Fibroblast of skin of scalp (primary cell): ENCODE measurements around the gene SLC9A9.
A peak's percentile ranks its signal among the peaks of the same experiment; 100 is the strongest.

Source experiments
- DNase-seq: peaks from one replicate; pipeline ENCODE4 v3.0.0-alpha.2; 2013

Gene SLC9A9

DNA sequence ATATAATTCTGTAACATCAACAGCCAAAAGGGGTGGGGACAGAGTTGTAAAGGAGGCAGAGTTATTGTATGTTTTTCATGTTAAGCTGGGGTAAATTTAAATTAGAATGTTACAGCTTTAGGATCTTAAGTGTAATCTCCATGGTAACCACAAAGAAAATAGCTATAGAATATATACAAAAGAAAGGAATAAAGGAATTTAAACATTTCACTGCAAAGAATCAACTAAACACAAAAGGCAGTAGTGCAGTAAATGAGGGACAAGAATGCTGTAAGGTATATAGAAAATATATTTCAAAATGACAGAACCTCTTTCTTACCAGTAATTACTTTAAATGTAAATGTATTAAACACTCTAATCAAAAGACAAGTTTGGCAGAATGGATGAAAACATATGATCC lies 361.7 kb downstream of the SLC9A9 start:
- no peak for DNase-seq

DNA sequence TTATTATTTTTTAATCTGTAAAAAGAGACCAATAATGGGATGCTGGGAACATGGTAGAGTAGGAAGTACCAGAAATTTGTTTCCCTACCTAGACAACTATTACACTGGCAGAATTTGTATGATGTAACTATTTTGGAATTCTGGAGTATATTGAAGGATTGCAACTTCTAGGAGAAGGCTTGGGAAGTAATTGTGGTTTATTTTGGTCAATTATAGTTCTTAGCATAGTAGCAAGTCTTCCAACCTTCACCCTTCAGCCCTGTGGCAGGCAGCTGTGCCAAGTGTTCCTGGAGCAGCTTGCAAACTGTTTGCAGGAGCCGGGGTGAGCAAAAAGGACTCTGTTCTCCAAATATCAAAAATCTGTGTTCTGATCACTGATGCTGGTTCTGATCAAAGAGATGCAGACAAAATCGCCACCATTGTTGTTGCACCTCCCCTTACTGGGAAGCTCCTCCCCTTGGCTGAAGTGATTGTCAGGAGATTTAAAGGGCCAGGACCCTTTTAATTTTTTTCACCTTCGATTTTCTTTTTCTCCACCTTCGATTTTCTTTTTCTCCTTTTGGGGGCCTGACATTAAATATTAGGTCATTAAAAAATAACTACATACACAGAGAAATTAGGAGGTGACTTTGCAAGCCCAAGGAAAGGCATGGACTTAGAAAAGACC lies 363.3 kb downstream of the SLC9A9 start:
- DNase-seq = peak; percentile 29

DNA sequence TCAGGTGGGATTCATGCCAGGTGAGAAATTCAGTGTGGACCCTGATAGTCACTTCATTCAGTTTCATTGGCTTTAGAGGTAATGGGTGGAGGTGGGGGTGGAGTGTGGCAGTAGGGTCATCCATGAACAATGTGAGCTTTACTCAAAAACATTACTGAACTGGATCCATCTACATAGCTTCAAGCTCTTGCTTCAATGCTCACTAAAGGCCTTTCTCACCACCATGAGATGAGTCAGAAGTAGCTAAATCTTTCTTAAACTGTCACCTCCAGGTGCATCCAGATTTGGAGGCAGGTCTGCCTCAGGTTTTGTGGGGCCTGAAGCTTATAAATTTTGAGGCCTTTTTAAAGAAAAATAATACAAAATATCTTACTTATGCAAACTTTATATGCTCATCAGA lies 365.1 kb downstream of the SLC9A9 start:
- DNase-seq = no peak

DNA sequence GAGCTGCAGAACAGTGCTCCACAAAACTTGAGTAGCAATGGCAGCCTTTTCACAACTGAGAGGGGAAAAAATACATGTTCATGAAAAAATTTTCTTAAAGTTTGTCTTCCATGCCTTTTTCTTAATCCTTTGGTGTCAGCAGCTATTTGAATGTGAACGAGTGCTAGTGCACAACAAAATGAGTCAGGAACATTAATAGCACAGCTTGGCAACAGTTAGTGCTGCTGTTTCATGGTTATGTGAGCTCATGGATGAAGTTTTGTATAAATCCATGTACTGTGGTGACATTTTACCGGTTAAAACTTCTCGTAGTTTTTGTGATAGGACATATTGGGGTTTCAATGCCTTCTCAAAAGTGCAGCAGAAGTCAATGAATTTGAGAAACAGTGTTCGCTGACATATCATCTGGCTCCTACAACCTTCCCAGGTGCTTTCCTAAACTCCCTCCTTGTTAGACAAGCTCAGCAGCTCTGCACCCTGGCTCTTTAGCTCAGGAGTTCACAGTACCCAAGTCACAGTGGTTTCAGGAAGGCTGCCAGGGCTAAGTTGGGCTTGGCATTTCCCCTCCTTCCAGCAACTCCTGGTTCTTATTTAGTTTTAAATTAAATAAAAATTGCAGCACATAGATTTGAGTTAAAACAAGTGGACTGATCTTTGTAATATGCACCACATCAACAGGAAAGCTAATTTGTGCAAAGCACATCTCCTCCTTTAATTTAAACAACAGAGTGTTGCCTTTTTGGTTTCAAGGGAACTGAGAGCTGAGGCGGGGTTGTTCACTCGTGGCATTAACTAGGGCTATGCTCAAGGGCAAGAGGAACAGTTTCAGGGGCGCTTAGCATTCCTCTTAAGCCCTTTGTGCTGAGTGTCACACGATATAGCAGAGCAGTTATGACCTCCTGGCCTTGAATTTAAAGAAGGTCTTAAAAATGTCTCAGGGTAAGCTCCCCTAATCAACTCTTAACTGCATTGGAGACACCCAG lies 365.9 kb downstream of the SLC9A9 start:
- peak; percentile 20 for DNase-seq

DNA sequence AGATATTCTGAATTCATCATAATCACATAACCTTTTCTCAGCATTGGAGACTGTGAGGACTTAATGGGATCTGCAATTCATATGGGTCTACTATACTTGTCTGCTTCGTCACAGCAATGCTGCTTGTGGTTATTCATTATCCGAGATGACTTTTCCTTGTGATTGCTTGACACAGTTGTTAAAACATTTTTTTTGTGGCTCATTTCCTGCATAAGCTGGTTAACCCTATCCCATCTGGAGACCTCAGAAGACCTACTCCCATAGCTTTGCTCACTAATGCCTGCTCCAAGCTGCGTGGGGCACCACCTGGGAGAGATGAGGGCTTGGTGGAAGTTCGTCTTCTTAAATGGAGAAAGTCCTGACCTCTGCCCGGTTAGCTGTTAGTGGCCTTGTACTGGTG lies 367.9 kb downstream of the SLC9A9 start:
- peak; percentile 67 for DNase-seq

DNA sequence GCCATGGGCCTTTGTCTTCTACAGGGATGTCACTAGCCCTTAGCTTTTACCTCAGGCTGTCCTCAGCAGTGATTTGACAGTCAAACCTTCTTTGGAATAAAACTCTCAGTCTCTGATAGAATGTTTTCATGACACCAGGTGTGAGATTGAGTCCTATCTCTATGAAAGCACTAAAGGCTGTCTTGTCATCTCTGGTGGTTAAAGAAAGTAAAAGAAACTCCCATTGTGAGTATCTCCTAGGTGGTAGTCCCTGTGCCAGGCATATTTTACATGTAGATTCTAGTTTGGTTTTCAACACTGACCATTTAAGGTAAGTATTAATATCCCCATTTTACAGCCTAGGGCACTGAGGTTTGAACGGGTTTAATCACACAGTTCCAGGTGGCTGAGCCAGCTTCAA lies 368.5 kb downstream of the SLC9A9 start:
- DNase-seq = no peak

DNA sequence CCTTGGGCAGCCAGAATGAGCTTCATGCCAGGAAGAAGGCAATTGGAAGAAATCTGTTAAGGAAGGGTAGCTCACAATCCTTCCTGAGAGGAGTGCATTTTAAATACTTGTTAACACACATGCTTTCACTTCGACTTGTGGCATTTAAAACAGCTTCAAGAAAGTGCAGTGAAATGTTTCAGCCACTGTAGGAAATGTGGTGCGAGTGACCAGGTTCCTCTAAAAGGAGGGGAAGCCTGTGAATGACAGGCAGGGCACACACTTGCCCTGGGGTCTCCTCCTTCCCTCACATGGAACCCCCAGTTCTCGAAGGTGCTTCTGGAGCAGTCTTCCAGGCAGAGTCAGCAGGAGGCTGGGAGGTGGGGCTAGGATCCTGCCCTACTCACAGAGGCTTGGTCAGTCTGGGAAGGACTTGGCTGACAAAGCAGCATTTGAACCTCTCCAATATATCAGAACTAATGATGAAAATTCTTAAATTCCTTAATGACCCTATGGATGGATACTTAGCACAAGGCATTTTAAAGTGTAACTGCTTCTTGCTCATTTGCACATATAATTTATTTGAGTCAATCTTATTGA lies 370.1 kb downstream of the SLC9A9 start:
- no peak for DNase-seq

DNA sequence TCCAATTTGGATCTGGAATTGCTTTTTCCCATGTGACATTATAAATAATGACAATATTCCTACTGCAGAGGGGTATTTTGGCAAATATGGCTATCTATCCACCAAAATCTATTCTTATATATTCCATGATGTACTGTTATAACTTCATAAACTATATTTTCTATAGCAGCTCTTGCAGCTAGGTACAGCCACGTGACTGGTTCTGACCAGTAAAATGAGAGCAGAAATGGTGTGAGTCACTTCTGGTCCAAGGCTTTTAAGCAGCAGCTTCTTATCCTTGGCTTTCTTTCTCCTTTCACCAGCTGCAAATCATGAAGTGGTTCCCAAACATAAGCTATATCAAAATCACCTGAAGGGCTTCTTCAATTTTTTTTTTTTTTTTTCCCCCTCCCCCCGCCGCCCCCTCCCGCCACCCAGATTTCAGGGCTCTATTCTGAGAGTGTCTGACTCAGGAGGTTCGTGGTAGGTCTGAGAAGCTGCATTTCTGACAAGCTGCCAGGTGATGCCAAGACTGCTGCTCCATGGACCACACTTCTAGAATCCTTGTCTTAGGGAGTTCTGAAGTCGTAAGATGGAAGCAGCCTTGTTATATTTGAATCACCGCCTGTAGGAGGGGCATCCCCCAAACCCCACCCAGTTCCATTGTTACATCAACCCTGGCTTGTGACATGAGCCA lies 371.2 kb downstream of the SLC9A9 start:
- peak; percentile 7 for DNase-seq

DNA sequence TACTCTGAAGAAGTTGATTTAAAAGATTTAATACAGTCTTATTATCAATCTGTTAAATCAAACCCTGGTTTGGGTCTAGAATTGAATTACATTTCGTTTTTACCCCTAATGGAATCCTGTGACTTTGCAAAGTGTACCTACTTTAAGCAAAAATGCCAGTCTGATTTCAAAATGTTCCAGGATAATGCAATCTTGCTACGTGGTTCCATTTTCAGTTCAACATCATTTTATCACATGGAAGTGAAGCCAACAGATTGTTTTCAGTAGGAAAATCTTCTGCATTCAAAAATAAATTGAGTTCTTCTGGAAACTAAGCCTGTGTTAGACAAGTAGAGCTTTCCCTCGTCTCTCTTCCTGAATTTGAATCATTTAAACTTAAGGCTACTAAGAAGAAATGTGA lies 372.3 kb downstream of the SLC9A9 start:
- DNase-seq = no peak

DNA sequence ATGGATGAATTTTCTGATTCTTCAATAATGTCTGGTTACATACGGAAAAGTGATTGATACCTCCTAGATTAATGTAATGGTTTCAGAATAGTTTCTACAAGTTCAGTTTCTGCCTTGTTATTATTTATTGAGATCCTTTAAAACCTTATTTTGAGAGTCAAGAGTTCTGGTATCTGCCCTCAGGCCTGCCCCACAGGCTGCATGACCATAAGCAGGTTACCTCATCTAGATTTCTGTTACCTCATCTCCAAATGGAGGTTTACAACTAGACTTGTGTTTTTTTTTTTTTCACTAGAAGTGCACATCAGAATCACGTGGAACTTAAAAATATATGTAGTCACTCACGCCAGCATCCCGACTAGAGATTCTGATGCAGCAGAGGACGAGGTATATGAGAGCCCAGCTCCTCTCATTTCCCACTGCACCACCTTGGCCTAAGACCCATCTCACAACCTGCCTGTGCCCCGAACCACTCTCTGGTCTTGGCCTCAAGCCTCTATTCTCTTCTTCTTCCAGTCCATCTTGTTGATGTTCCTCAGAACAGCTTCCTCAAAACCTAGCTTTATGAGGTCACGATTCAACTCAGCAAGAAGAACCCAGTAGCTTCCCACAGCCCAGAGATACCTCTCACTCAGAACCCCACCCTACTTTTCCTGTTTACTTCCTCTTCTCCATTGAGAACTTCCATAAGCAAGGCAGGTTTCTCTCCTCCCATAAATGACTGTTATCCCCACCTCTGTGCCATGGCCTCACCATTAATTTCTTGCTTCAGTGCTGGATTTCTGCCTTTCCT lies 375.3 kb downstream of the SLC9A9 start:
- DNase-seq = no peak

DNA sequence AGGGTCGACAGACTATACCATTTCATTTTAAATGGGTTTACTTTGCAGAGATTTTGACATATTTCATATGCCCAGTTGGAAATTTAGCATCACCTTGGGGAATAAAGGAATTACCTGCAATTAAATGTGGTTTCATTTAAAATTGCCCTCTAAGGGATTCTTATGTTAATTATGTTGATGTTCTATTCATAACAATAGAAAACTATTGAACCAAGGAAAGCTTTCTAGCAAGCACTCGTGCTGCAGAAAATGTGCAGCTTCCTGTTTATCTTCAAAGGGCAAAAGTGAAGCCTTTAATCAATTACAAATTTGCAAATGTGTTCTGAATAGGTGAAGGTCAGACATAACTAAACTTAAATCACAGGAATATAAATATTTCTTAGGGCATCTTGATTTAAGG lies 376.6 kb downstream of the SLC9A9 start:
- no peak for DNase-seq

DNA sequence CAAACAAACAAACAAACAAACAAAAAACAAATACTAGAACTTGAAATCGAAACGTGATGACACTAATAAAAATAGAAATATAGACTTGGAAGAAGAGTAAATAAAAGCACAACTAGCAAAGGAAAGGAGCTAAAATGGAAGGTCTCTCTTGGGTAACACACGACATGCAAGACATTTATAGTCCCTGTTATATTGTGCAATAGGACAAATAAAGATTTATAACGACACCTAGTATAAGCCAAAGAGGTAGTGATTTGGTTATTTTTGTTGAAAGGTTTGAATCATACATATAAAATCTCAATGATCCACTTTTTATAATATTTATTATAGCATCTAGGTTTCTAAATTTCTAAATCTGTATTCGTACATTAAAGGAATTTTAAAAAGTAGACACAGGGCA lies 379.1 kb downstream of the SLC9A9 start:
- no peak for DNase-seq

DNA sequence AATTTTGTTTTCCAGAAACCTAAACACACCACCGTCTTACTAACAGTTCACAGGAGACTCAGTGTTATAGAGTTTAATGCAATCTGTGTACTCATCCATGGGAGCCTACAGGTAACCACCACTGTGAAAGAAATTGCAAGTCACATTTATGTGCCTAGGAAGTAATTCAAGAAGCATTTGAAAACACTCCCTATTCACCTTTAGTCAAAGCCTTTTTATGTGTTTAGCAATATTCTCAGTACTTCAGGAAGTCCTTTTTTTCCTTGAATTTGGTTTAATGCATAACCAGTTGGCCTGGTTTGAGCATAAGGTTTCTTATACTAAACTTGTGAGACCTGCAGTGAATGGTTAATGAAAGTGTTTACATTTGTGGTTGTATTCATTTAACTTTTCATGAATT lies 382.6 kb downstream of the SLC9A9 start:
- no peak for DNase-seq

DNA sequence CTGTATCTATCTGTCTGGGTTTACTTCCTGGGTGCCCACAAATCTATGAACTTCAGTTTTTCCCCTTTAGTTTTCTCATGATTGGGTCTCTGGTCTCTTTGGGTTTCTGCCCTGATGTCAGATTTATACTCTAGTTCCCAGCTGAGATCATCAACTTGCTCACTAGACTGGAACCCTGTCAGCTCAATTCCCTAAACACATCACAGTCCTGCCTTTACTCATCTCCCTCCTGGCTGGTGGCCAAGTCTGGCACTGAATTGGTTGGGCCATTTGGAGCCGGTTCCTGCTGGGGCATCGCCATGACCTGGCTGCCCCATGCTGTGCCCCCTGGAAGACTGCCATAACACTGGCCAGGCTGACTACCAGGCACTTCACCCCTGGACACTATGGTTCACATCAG lies 383.4 kb downstream of the SLC9A9 start:
- peak; percentile 48 for DNase-seq

DNA sequence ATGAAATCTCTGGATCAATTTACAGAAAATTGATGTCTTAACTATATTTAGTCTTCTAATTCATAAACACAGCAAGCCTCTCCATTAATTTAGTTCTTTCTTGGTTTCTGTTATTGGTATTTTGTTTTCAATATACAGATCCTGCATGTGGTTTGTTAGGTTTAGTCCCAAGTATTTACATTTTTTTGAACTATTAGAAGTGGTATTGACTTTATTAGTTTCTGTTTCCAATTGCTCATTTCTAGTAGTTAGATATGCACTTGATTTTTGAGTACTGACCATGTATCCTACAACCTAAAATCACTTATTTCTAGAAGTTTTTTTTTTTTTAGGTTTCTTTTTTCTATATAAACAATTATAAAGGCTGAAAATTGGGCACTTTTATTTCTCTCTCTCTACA lies 392.8 kb downstream of the SLC9A9 start:
- no peak for DNase-seq

DNA sequence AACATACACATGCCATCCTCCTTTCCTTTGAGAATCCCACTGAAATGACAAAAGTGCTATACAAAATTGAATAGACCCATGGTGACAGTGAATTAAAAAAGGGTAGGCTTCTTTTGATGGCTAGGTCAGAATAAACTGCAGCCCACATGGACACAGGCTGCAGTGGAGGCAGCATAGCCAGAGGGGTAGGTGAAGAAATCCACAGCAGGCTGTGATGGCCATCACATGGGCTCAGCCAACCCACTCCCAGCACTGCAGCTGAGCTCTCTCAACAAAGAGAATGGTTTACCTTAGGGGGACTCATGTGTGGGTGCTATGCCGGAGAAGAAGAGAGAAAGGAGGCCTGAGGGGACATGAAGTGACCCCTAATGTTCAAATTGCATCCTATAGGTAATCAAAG lies 397.6 kb downstream of the SLC9A9 start:
- no peak for DNase-seq

DNA sequence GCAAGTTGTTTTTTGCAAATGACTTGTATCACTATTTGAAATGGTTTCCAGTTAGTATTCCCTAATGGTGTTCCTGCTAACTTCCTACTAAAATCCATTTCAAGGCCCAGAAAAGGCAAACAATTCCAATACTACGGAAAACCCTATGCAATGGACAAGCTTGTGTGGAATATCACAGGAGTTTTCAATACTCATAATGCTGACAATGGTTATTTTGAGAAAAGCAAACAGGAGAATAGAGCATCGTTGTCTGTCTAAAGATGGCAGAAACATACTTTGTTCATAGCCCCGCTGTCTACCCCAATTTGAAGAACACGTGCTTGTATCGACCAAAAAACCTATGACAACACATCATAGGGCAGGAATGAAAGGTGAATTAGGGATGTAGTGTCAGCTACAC lies 400.8 kb downstream of the SLC9A9 start:
- DNase-seq = no peak

DNA sequence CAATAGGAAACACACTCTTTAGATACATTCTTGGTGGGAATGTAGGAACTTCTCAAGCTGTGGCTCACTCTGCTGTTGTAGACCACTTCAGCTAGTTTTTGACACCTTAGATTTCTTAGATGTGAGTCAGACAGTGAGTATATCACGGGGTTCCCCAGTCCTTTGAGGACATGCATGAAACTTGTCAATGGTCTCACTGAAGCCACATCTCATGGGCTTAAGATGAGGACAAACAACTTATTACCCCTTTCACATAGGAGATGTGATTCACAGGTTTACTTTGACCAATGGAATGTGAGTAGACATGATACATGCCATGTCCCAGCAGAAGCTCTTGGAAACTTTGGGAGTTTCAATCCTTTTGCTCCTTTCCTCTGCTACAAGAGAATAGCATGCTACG lies 403.1 kb downstream of the SLC9A9 start:
- DNase-seq = peak; percentile 21

DNA sequence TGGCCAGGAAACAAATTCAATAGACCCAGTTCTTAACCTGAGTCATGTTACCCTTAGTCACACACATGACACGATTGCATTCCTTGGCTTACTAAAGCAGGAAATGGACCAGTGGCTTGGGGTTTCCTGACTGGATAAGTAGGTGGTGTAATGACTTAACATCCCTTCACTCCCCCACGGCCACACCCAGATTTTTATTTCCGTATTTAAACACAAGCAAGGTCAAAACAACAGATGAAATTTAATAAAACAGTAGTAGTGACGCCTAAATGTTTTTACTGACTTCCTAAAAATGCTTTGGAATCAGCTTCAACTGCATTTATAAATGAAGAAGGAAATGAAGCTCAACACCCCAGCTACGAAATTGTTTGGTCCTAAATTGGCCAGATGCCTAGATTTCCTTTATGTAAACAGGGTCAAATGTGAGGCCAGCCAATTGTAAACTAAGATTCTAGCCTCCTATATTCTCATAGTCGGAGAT lies 404.4 kb downstream of the SLC9A9 start:
- peak; percentile 94 for DNase-seq

DNA sequence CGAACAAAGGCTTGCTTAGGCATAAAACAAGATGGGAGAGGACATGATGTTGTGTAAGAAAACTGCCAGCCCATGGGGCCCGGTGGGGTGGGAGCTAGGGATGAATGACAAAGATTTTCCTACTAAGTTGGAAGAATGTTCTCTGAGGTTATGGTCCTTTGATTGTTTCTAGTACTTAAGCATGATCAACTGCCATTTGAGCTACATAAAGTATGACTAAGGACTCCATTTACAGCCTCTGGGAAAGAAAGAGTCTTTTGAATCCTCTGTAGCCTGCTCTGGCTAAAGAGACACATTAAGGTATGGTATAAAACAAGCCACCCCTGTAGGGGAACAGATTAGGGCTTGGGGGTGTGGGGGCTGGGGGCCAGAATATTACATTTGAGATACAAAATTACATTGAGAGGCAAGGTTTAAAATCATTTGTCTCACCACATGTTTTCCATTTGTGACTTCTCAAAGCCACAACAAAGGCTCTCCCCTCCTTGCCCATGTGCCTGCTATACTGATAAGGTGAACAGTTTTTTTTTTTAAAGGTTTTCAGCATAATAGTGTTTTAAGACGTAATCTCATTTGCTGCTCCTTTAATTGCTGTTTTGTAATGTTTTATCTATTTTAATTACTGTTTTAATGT lies 405.3 kb downstream of the SLC9A9 start:
- peak; percentile 21 for DNase-seq

DNA sequence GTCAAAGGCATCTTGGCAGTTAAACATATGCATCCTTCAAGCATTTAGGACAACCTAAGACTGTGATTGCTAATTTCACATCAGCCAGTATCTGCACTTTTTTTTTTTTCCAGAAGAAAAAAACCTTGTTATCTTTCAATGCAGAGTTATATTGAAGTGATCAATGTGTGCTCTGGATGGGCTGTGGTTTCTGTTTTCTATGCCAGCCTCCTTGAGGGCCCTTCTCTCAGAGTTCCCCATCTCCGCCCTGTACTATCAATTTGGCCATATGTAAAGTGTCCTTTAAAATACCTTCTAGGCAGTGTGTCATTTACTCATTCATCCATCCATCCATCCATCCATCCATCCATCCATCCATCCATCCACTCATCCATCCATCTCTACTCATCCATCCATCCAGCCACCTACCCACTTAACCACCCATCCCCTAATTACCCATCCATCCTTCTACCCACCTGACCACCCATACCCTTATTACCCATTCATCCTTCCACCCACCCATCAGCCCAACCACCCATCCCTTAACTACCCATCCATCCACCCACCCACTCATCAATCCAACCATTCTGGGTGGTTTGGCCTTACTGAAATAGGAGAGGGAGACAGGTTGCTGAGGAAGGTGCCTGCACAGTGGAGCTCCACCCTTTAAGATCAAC lies 406.6 kb downstream of the SLC9A9 start:
- DNase-seq = no peak
